GM19467 (cell line): ENCODE measurements around the gene CREBZF.
"Not testable (repeated sequence)": the region's sequence is repeated elsewhere in the genome, so short reads cannot be mapped to it uniquely, and the experiment has no call there.

Source experiments
- ATAC-seq: cut with Tn5 transposase; IDR thresholded peaks from one replicate; pipeline ENCODE4 v1.9.1; 2021; ENCODE audit warnings: mild to moderate bottlenecking, moderate library complexity; ENCODE audit not compliant: unreplicated experiment

Gene CREBZF

GRCh38 chr11:85627332-85627997, 37.5 kb downstream of the CREBZF start, which contains the start of gene DLG2:
Gene DLG2, minus strand, starts transcription at chr11:85627344.
- ATAC-seq: no peak

- ATAC-seq: no peak
Observed at GRCh38 chr11:85626496-85626895, 38.4 kb downstream of the CREBZF start.

DNA sequence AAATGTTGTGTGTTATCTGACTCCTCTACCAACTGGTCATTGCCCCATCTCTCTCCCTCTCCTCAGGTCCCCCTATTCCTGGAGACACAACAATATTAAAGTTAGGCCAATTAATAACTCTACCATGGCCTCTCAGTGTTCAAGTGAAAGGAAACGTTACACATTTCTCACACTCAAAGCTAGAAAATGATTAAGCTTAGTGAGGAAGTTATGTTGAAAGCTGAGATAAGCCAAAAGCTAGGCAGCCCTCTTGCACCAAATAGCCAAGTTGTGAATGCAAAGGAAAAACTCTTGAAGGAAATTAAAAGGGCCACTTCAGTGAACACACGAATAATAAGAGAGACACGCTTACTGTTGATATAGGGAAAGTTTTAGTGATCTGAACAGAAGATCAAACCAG, 44.7 kb downstream of the CREBZF start:
- no peak for ATAC-seq

DNA sequence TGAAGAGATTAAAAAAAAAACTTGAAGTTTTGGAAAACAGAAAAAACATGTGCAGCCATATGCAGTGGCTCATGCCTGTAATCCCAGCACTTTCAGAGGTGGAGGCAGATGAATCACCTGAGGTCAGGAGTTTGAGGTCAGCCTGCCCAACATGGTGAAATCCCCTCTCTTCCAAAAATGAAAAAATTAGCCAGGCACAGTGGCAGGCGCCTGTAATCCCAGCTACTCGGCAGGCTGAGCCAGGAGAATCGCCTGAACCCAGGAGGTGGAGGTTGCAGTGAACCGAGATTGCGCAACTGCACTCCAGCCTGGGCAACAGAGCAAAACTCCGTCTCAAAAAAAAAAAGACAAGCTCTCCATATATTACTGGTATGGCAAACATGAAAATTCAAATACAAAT, 45.4 kb downstream of the CREBZF start:
- ATAC-seq: no peak

GRCh38 chr11:85611643-85612042, 53.3 kb downstream of the CREBZF start:
- ATAC-seq: not testable (repeated sequence)
